Heart left ventricle (tissue), 13 donors: Measurements from ENCODE around the gene PARD3.
"Not testable (repeated sequence)": the region's sequence is repeated elsewhere in the genome, so short reads cannot be mapped to it uniquely, and the experiment has no call there.

Experiments used
- POLR2A ChIP-seq, 2 donors: fragments of 450-650 bp; IDR thresholded peaks; one replicate each; pipeline ENCODE4 v1.6.1; 2017; ENCODE audit warnings: antibody characterized with exemption in 2 of 2, mild to moderate bottlenecking in 2 of 2, moderate library complexity in 2 of 2
- TF ChIP-seq, protein P1 (sequence below), 12 donors: fragments of 200-600 bp; sonication (generic) in 4 of 12; IDR thresholded peaks; one replicate each; pipeline versions ENCODE4 v1.5.0 to v1.8.0; 2018 to 2022; ENCODE audit warnings: antibody characterized with exemption in 12 of 12, mild to moderate bottlenecking in 5 of 12
- donor health status: ischemic (EF 13 %, LVEDD 7.1; RV severe dilation, severe dysfunction).
- donor health status: DM: no; HTN: yes; CAD: no.
- donor health status: DM: no; HTN: no; CAD: no.
- donor health status: ischemic (EF 25% LVEDD 6.9; RV normal size, moderate dysfunction).
- donor health status: ischemic (EF 25% LVEDD 5.7; RV mildly dilated, moderate dysfunction).
- donor health status: ischemic (EF 35%, LVEDD 5.7; RV mildly dilated, moderate dysfunction).
- donor health status: nonischemic (EF 11% LVEDD 7.7; RV severe dilation, severe dysfunction).
- donor health status: DM: yes; HTN: yes; CAD: no.
- donor health status: PGD.
- donor health status: ischemic (EF 29% LVEDD 5.4; RV normal size, mild dysfunction).
- donor health status: nonischemic (EF 23%, LVEDD 6.1; RV moderate dilation, normal function).

DNA sequence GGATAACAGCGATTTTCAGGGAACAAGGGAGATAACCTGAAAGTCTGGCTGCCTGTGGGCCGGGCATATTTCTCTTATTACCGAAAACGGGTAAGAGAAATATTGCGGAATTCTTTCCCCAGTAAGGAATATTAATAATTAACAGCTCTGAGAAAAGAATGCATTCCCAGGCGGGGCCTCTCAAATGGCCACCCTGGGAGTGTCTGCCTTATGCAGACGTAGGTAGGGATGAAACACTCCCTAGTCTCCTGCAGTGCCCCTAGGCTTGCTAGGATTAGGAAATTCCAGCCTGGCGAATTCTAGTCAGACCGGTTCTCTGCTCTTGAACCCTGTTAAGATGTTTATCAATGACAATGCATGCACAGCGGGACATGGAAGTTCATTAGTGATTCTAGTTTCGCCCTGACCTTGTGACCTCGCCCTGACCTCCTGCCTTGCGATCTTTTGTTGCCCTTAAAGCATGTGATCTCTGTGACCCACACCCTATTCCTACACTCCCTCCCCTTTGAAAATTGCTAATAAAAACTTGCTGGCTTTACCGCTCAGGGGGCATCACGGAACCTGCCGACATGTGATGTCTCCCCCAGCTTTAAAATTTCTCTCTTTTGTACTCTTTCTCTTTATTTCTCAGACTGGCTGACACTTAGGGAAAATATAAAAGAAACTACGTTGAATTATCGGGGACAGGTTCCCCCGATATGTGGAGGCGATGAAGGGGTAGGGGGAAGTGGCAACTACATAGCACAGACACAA, 387.8 kb downstream of the PARD3 start:
- not testable (repeated sequence) for TF ChIP-seq POLR2A (IDR thresholded peaks at IDR 0.05)
- TF ChIP-seq, protein P1, sequence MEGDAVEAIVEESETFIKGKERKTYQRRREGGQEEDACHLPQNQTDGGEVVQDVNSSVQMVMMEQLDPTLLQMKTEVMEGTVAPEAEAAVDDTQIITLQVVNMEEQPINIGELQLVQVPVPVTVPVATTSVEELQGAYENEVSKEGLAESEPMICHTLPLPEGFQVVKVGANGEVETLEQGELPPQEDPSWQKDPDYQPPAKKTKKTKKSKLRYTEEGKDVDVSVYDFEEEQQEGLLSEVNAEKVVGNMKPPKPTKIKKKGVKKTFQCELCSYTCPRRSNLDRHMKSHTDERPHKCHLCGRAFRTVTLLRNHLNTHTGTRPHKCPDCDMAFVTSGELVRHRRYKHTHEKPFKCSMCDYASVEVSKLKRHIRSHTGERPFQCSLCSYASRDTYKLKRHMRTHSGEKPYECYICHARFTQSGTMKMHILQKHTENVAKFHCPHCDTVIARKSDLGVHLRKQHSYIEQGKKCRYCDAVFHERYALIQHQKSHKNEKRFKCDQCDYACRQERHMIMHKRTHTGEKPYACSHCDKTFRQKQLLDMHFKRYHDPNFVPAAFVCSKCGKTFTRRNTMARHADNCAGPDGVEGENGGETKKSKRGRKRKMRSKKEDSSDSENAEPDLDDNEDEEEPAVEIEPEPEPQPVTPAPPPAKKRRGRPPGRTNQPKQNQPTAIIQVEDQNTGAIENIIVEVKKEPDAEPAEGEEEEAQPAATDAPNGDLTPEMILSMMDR (IDR thresholded peaks at IDR 0.05), result not testable (repeated sequence)
